ENCODE data around the gene RASAL2. TPM values are rescaled to one million over a fixed set of nuclear protein-coding genes. Genes with fewer than 3 reads are reported as not detected.

RASAL2 gene
- total RNA-seq, 1 donor from 2014 or later = 35.7 TPM

- no peak for DNase-seq (ENCODE audit: low spot score in 2 of 2, unreplicated experiment in 2 of 2)
- peaks cover 23% of the 10 kb centered on the region for H3K4me1 Mint-ChIP-seq
- peak overlapping the region; percentile 93 for H3K27ac Mint-ChIP-seq
- peaks cover 5% of the 10 kb centered on the region for H3K36me3 Mint-ChIP-seq
- H3K4me3 Mint-ChIP-seq = no peak overlapping the region
- H3K9me3 Mint-ChIP-seq = no peaks in the 10 kb centered on the region
- H3K27me3 Mint-ChIP-seq (ENCODE audit: low read depth) = no peaks in the 10 kb centered on the region
- no peak for TF ChIP-seq CTCF (IDR thresholded peaks at IDR 0.05; ENCODE audit: unreplicated experiment)
Measured at GRCh38 chr1:178330848-178331497, 237.1 kb downstream of the RASAL2 start.

GRCh38 chr1:178335426-178335825 is 241.5 kb downstream of the RASAL2 start:
- Mint-ChIP-seq H3K27ac (peak overlapping the region; percentile 71), H3K4me1 (peaks cover 28% of the 10 kb centered on the region), H3K4me3 (no peak overlapping the region), H3K27me3 (ENCODE audit: low read depth) (no peaks in the 10 kb centered on the region), H3K36me3 (no peaks in the 10 kb centered on the region), H3K9me3 (no peaks in the 10 kb centered on the region)
- TF ChIP-seq CTCF (IDR thresholded peaks at IDR 0.05; ENCODE audit: unreplicated experiment) = no peak
- DNase-seq (ENCODE audit: low spot score in 2 of 2, unreplicated experiment in 2 of 2) = no peak

GRCh38 chr1:178337091-178337706 is 243.3 kb downstream of the RASAL2 start:
- H3K27ac Mint-ChIP-seq = no peak overlapping the region
- no peak for TF ChIP-seq CTCF (IDR thresholded peaks at IDR 0.05; ENCODE audit: unreplicated experiment)
- DNase-seq (ENCODE audit: low spot score in 2 of 2, unreplicated experiment in 2 of 2) = no peak
- H3K27me3 Mint-ChIP-seq (ENCODE audit: low read depth) = no peaks in the 10 kb centered on the region
- H3K9me3 Mint-ChIP-seq = no peaks in the 10 kb centered on the region
- no peak overlapping the region for H3K4me3 Mint-ChIP-seq
- peaks cover 33% of the 10 kb centered on the region for H3K4me1 Mint-ChIP-seq
- H3K36me3 Mint-ChIP-seq = no peaks in the 10 kb centered on the region

GRCh38 chr1:178339834-178340233 is 245.9 kb downstream of the RASAL2 start:
- Mint-ChIP-seq H3K9me3 (no peaks in the 10 kb centered on the region), H3K4me3 (no peak overlapping the region), H3K27me3 (ENCODE audit: low read depth) (no peaks in the 10 kb centered on the region), H3K4me1 (peaks cover 55% of the 10 kb centered on the region), H3K36me3 (no peaks in the 10 kb centered on the region), H3K27ac (no peak overlapping the region)
- no peak for DNase-seq (ENCODE audit: low spot score in 2 of 2, unreplicated experiment in 2 of 2)
- TF ChIP-seq CTCF (IDR thresholded peaks at IDR 0.05; ENCODE audit: unreplicated experiment) = no peak

- no peaks in the 10 kb centered on the region for H3K36me3 Mint-ChIP-seq
- H3K9me3 Mint-ChIP-seq = no peaks in the 10 kb centered on the region
- peak overlapping the region; percentile 99 for H3K27ac Mint-ChIP-seq
- H3K27me3 Mint-ChIP-seq (ENCODE audit: low read depth) = no peaks in the 10 kb centered on the region
- peak overlapping the region; percentile 74 for H3K4me3 Mint-ChIP-seq
- TF ChIP-seq CTCF (IDR thresholded peaks at IDR 0.05; ENCODE audit: unreplicated experiment) = no peak
- peak; percentile 31 to 72 for DNase-seq (ENCODE audit: low spot score in 2 of 2, unreplicated experiment in 2 of 2)
- peaks cover 64% of the 10 kb centered on the region for H3K4me1 Mint-ChIP-seq
Measured at GRCh38 chr1:178341261-178341956, 247.5 kb downstream of the RASAL2 start.

Measured in mesothelial cell of epicardium (in vitro differentiated cells).